Stimulated activated CD8-positive, alpha-beta memory T cell treated with anti-CD3 and anti-CD28 coated beads, Interleukin-15, amount 100 ng/mL, for 24 hours (primary cell): ENCODE data around the gene SRSF2.
"Not testable (repeated sequence)": the region's sequence is repeated elsewhere in the genome, so short reads cannot be mapped to it uniquely, and the experiment has no call there.

Experiments used
- DNase-seq: peaks from one replicate; pipeline ENCODE4 v3.0.0-alpha.2; 2020; ENCODE audit warnings: low read depth

The SRSF2 gene

DNA sequence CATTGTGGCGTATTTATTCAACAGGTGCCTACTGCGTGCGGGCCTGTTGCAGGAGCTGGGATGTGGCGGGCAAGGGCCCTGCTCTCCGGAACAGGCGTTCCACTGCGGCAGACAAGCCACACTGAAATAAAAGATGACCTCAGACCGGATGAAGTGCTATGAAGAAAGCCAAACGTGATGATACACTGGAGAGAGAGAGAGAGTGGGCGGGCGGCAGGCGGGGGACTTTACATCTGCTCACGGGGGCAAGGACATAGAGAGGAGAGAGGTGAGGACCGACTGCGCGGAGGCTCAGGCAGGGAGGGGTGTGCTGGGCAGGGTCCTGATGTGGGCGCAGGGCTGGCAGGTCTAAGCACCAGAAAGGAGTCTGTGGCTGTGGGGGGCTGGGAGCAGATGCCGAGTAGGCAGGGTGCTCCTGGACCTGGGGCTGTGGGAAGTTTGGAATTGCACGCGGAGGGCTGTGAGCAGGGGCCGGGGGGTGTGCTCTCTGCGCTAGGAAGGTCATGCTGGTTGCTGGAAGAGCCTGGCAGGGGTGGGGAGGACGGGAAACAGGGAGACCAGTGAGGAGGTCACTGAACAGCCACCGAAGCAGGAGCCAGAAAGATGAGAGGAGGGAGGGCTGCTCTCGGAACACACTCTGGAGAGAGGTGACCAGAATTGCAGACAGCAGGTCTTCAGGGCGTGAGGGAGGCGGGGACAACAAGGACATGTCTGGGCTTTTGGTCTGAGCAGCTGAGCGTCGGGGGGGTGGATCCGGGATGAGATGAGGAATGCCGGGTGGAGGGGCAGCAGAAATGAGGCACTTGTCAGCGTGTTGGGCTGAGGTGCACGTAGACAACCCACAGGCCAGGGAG is 36.3 kb downstream of the SRSF2 start:
- no peak for DNase-seq

DNA sequence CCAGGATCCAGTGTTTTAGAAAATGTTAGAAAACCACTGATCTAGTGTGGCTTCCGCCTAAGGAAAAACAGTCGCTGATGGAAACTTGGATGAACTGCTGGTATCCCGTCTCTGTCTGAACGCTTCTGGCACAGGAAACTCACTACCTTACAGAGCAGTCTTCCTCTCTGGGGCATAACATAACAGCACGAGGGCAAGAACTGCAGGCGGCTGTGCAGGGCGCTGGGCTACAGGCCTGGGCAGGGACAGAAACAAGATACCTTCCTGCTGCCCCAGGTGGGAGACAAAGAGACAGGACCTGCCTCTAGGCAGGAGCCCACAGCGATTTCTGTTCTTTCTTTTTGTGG is 36.9 kb downstream of the SRSF2 start:
- DNase-seq = no peak

DNA sequence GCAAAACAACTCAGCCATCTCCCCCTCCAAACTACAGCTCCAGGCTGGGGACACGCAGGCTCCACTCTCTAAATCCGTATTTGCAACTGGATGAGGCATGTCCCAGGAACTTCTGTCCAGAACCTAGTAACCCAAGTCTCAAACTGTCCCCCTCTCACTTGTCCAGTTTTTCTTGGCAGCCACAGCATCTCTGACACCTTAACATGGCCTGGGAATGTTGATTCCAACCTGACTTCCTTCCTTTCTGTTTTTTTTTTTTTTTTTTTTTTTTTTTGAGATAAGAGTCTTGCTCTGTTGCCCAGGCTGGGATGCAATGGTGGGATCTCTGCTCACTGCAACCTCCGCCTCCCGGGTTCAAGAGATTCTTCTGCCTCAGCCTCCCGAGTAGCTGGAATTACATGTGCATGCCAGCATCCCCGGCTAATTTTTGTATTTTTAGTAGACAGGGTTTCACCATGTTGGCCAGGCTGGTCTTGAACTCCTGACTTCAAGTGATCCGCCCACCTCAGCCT is 38.6 kb downstream of the SRSF2 start:
- not testable (repeated sequence) for DNase-seq

DNA sequence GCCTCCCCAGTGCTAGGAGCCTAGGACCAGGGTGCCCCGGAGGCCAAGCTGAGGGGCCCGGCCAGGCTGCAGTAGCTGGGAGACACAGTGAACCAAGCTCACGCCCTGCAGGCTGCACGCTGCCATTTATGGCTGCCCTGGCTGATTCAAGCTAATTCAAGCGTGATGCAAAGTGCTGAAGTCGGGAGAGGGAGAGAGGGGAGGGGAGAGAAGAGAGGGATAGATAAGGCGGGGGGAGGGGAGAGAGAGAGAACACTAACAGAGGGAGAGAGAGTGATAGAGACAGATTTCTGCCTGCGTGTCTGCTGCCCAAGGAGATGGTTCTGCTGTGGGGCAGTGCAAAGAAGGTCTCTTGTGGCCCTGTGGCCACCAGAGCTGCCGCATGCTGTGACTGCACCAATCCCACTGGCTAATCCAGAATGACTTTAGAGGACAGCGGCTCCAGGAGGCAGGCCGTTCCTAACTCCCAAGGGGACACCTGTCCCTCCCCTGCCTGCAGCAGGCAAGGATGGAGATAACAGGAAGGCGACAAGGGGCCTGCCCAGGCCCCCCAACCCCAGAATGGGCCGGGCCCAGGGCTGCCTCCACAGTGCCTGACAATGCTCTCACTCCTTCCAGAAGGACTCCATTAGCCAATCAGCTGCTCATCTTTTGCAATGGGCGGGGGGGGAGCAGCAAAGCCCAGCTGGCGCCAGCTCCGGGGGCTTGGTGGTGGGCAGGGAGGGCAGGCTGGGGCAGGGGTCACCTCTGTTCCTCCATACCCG is 39.2 kb downstream of the SRSF2 start:
- DNase-seq = no peak

DNA sequence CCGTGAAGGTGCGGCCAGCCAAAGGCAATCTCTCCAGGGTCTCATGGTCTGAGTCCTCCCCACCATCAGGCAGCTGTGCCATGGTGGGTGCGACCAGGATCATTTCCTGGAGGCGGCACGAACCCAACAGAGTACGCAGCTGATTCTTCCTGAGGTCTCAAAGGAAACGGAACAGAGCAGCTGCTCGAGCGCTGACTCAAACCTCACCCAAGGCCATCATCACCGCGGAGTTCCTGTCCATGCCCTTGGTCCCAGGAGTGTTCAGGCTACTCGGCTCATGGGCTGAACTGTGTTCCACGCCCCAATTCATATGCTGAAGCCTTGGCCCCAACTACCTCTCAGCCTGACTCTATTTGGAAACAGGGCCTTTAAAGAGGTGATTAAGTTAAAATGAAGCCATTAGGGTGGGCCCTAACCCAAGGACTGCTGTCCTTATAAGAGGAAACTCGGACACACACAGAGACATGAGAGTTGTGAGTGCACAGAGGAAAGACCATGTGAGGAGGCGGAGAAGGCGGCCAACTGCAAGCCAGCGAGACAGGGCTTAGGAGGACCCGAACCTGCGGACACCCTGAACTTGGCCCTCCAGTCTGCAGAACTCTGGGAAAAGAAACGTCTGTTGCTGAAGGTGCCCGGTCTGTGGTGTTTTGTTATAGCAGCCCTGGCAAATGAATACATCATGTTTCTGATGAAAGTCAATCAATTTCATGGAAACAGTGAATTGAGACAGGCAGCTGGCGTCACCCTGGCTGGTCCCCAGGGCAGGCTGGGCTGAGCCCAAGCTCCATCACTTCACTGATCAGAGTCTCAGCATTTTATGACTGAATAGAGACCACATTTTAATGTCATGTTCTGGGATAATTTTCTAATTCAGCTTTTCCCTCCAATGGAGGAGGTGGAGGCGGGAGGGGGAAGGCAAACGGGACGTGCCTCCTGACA is 40.1 kb downstream of the SRSF2 start:
- no peak for DNase-seq

DNA sequence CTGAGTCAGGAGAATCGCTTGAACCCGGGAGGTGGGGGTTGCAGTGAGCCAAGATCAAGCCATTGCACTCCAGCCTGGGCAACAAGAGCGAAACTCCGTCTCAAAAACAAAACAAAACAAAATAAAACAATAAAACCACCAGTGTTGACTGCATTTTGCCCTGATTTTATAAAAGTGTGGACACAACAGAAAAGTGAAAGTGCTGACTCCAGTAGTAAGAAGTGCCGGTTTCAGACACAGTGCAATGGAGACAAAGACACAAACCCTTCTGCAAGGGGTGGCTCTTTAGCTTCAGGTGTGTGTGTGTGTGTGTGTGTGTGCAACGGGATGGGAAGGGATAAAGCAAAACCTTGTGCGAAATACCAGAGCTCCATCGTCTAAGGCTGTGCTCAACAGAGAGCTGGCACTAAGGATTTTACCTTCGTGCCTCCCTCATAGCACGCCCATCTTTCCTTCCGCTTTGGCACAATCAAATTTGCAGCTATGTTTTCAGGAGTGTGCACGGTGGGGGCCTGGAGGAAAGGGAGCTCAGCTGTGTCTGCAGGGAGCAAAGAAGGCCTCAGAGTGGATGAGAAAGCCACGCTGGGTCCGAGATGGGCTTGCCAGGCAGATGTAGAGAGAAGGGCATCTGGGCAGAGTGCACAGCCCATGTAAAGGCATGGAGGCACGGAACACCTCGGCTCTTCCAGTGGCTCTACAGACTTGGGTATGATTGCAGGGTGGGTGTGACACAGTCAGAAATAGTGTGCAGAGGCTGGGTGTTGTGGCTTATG is 41.9 kb downstream of the SRSF2 start:
- DNase-seq = no peak

DNA sequence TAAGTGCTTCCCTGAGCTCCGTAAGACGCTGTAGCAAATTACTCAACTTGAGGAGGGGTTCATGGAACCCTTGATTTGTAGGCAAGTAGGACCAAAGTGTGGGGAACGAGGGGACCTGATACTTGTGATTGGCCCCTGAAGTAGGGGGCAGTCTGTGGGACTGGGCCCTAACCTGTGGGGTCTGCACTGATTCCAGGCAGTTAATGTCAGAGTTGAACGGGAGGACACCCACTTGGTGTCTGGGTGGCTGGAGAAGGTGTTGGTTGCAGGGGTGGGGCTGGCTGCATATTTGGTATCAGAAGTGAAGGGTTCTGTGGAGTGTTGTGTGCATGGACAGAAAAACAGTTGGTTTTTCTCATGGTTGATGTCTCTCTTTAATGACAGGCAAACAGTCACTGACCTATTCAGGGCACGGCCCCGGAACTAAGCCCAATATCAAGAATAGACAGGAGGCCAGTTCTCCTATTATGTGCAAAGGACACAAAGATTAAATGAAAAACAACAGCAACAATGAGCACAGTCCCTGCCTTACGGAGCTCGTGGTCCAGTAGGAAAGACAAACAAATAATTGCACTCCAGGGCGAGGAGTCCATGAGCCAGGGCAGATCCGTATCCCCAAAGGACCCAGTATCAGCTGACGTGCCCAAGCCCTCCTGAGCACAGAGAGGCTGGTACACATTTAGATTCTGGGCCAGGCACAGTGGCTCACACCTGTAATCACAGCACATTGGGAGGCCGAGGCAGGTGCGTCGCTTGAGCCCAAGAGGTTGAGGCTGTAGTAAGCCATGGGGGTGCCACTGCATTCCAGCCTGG is 45.5 kb downstream of the SRSF2 start:
- no peak for DNase-seq

DNA sequence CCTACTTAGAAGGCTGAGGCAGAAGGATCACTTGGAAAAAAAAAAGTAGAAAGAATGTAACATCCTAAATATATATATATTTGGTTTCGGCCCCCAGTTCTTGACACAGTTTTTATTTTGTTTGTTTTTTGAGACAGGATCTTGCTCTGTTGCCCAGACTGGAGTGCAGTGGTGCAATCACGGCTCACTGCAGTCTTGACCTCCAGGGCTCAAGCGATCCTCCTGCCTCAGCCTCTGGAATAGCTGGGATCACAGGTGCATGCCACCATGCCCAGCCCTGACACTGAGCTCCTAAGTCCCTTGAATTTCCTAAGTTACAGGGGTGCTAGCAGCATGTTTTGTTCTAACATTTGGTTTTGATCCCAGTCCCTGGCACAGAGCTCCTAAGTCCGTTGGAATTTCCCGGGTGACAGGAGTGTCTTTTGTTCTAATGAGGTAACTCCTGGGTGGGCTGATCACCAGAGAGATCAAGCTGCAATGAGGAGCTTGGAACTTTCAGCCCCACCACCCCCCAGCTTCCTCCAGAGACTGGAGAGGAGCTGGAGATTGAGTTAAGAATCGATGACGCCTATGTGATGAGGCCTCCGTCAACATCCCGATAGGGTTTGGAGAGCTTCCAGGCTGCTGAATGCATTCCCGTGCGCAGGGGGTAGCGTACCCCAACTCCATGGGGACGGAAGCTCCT is 46.4 kb downstream of the SRSF2 start:
- DNase-seq = no peak

DNA sequence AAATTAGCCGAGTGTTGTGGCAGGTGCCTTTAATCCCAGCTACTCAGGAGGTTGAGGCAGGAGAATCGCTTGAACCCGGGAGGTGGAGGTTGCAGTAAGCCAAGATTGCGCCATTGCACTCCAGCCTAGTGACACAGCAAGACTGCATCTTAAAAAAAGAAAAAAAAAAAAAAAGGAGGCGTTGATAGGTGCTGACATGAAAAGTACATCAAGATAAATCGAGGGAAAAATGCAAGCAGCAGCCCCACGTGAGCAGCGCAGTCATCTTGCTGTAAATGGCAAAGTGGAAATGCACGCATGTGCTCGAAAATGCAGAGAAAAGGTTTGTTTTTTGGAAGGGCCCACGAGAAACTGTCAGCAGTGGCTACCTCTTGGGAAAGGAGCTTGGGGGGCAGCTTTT is 47.3 kb downstream of the SRSF2 start:
- DNase-seq = no peak

DNA sequence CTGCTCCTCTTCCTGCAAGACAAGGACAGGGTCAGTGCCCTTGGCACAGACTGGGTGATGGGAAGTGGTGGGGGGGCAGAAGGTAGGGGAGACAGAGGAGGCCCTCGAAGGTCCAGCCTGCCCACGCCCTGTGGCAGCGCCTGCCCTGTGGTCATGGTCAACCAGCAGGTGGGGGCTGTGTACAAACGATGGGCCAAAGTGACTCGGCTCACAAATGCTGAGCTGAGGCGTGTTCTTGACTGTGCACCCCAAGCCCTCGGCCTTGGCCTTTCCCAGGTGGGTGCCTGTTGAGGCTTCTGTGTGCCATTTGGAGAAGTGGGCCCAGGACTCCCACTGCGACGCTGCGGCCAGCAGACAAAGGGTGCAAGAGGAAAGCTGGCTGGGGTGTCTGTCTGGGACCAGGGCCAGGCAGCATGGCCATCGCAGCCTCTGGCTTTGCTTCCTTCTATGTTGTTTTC is 48.9 kb downstream of the SRSF2 start:
- DNase-seq = no peak

DNA sequence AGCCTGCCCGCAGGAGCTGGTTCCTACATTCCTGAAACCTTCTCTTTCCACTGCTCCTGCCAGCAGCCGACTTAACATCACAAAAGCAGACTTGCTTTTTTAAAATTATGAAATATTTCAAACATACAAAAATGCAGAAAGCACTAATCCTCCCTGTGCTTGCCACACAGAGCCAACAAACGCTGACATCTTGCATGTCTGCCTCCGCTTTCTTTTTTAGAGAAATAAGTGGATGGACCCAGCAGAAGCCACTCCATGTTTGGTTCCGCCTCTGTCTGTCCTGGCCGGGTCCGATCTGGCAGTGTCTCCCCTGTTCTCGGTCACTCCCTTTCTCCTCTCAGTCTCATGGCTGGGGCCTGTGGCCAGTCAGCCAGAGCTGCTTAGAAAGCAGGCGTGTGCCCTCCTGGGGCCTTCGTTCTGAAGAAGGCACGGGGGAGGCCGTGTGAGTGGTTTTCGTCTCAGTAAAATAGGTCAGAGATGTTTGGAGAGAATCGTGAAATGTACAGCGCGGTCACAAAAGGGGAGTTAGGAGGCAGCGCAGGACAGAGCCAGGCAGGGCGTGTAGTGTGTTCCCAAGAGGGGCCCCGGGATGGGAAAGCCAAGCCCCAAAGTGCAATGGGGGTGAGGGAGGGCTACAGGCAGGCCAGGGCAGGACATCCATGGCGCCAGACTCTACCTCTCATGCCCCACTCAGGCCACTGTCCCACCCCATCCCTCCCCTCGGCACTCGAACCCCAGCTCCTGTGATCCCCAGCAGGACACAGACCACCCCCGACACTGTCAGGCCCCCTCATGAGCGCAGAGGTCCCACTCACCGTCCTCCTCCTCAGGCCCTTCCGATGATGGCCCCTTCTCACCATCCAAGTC is 49.6 kb downstream of the SRSF2 start:
- DNase-seq = no peak

DNA sequence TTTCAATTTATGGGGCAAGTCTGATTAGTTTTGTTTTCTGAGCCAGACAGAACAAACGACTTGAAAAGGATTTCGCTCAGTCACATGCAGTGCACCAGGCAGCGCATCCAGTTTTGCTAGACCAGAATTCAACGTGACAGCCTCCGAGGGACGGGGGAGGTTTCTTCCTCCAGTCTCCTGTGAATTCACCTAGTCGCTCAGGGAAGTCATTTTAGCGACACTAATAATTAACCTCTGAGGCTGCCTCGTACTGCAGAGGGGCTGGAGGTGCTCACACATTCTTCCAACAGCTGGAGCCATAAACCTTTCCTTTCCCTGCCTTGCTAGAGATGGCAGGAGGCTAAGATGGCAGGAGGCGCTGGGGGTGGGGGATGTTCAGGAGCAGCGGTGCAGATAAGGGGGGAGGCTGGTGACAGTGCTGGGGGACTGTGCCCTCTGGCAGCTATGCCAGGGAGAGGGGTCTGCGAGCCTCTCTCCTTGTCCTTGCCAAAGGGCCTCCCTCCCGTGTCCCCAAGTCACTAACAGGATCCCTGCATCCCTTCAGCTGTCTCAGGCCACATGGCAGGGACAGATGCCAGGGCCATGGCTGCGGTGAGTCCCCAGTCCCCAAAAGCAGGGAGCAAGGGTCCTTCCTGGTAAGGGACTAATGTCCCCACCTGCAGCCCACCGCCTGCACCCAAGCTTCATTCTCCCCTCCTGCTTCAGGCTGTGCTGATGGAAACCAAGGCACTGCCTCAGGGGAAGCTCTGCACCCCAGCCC is 50.4 kb downstream of the SRSF2 start:
- DNase-seq = no peak

DNA sequence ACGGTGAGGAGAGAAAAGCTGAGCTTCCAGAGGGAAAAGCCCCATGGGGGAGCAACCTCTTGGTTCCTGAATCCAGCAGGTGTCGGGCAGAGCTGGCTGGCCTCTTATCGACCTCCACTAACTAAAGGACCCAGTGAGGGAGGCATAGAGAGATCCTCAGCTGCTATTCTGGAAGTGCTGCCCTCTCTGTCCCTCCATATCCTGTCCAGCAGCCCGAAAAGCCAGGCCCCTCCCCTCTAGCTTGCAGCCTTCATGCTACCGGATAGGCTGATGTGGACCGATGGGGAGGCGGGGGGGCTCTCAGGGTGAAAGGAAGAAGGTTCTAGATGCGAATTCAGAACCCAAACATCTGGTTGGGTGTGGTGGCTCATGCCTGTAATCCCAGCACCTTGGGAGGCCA is 51.3 kb downstream of the SRSF2 start:
- DNase-seq = no peak

DNA sequence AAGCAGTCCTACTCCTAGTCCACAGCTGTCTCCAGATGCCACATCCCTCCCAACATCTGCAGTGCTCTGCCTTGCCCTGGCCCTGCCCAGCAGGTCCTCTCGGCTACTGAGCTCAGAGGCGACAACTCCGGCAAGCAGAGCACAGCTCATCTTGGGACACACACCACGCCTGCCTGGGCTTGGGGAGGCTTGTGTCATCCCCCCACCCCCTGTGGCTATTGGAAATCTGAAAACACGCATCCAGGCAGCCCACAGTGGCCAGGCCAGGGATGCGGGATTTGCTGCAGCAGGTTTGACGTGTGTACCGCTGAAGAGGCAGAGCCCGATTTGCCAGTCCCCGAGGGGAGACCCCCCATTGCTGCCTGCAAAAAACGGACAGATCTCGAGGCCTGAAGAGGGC is 51.8 kb downstream of the SRSF2 start:
- DNase-seq = no peak

DNA sequence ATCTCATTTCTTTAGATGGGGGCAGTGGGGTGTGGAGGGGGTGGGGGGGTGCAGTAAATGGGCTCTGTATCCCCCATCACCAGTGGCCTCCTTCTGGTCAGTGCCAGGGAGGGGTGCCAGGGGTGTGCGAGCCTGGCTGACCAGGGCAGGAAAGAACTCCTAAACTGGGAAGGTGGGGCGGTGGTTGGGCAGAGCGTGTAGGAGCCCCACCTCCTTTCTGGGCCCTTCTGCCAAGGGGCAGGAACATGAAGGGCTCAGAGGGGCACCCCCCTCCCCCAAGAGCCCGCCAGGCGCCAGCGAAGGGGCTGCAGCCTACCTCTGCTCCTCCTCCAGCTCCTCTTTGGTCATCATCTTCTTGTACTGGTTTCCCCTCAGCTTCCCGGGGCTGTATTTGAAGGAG is 52.4 kb downstream of the SRSF2 start:
- no peak for DNase-seq
